Measurements from ENCODE around the gene DCDC2.
A peak's percentile ranks its signal among the peaks of the same experiment; 100 is the strongest.
"Not testable (repeated sequence)": the region's sequence is repeated elsewhere in the genome, so short reads cannot be mapped to it uniquely, and the experiment has no call there.

Gene DCDC2

GRCh38 chr6:24385536-24386269 is 27.8 kb upstream of the DCDC2 start:
- H2AFZ ChIP-seq, result no peak overlapping the region

GRCh38 chr6:24384369-24385130 is 26.7 kb upstream of the DCDC2 start:
- not testable (repeated sequence) for H3K4me2 ChIP-seq (ENCODE audit: low read length); H3K4me1 ChIP-seq; H3K4me3 ChIP-seq (ENCODE audit: low read depth, low read length); H3K79me2 ChIP-seq; H3K27me3 ChIP-seq (ENCODE audit: control insufficient read depth, insufficient read depth, low read length); H3K36me3 ChIP-seq (ENCODE audit: control insufficient read depth, insufficient read depth, low read length); H3K9me3 ChIP-seq (ENCODE audit: control insufficient read depth, low read length); H3K27ac ChIP-seq; H3K9ac ChIP-seq; H2AFZ ChIP-seq

More at GRCh38 chr6:24385536-24386269, 27.8 kb upstream of the DCDC2 start:
- Histone ChIP-seq H3K36me3 (ENCODE audit: control insufficient read depth, insufficient read depth, low read length) (no peaks in the 10 kb centered on the region), H3K9me3 (ENCODE audit: control insufficient read depth, low read length) (no peaks in the 10 kb centered on the region), H3K9ac (no peak overlapping the region), H3K27me3 (ENCODE audit: control insufficient read depth, insufficient read depth, low read length) (no peaks in the 10 kb centered on the region), H3K4me3 (ENCODE audit: low read depth, low read length) (no peak overlapping the region), H3K4me2 (ENCODE audit: low read length) (no peak overlapping the region), H3K79me2 (no peaks in the 10 kb centered on the region), H3K4me1 (no peaks in the 10 kb centered on the region), H3K27ac (no peak overlapping the region)
- TF ChIP-seq CTCF (IDR thresholded peaks at IDR 0.05), result peak; percentile 20

GRCh38 chr6:24382891-24383494 is 25.1 kb upstream of the DCDC2 start:
- not testable (repeated sequence) for H2AFZ ChIP-seq; H3K79me2 ChIP-seq; H3K4me1 ChIP-seq; H3K4me3 ChIP-seq (ENCODE audit: low read depth, low read length); H3K9ac ChIP-seq; H3K36me3 ChIP-seq (ENCODE audit: control insufficient read depth, insufficient read depth, low read length); H3K4me2 ChIP-seq (ENCODE audit: low read length); H3K9me3 ChIP-seq (ENCODE audit: control insufficient read depth, low read length); H3K27ac ChIP-seq; H3K27me3 ChIP-seq (ENCODE audit: control insufficient read depth, insufficient read depth, low read length)

- Histone ChIP-seq H2AFZ (no peak overlapping the region), H3K4me2 (ENCODE audit: low read length) (no peak overlapping the region), H3K27me3 (ENCODE audit: control insufficient read depth, insufficient read depth, low read length) (no peaks in the 10 kb centered on the region), H3K4me1 (no peaks in the 10 kb centered on the region), H3K36me3 (ENCODE audit: control insufficient read depth, insufficient read depth, low read length) (no peaks in the 10 kb centered on the region), H3K9me3 (ENCODE audit: control insufficient read depth, low read length) (no peaks in the 10 kb centered on the region), H3K79me2 (no peaks in the 10 kb centered on the region), H3K27ac (no peak overlapping the region), H3K9ac (no peak overlapping the region), H3K4me3 (ENCODE audit: low read depth, low read length) (no peak overlapping the region)
- TF ChIP-seq CTCF (IDR thresholded peaks at IDR 0.05), result no peak
Observed at GRCh38 chr6:24382220-24382540, 24.3 kb upstream of the DCDC2 start.

- Histone ChIP-seq H3K79me2 (no peaks in the 10 kb centered on the region), H3K4me1 (no peaks in the 10 kb centered on the region), H3K36me3 (ENCODE audit: control insufficient read depth, insufficient read depth, low read length) (no peaks in the 10 kb centered on the region), H3K27me3 (ENCODE audit: control insufficient read depth, insufficient read depth, low read length) (no peaks in the 10 kb centered on the region), H2AFZ (no peak overlapping the region), H3K9me3 (ENCODE audit: control insufficient read depth, low read length) (no peaks in the 10 kb centered on the region), H3K4me2 (ENCODE audit: low read length) (no peak overlapping the region), H3K27ac (no peak overlapping the region), H3K9ac (no peak overlapping the region), H3K4me3 (ENCODE audit: low read depth, low read length) (no peak overlapping the region)
- TF ChIP-seq CTCF (IDR thresholded peaks at IDR 0.05), result no peak
Observed at GRCh38 chr6:24381476-24382219, 23.8 kb upstream of the DCDC2 start.

Measured in parathyroid adenoma (tissue), 2 donors.